NCI-H2107 (cell line): ENCODE measurements around the gene TMEM232.
"Not testable (repeated sequence)": the region's sequence is repeated elsewhere in the genome, so short reads cannot be mapped to it uniquely, and the experiment has no call there.

ENCODE experiments used
- DNase-seq: peaks from one replicate; lab custom pipeline; 2025; lab: John Stamatoyannopoulos, UW

Gene TMEM232

GRCh38 chr5:110707260-110707844, 19.1 kb downstream of the TMEM232 start:
- no peak for DNase-seq

- no peak for DNase-seq
These were observed 21.1 kb downstream of the TMEM232 start for GRCh38 chr5:110705349-110705748.

GRCh38 chr5:110703481-110703880, 23.0 kb downstream of the TMEM232 start:
- no peak for DNase-seq

- DNase-seq: no peak
These were observed 23.8 kb downstream of the TMEM232 start for GRCh38 chr5:110702704-110703103.

- no peak for DNase-seq
These were observed 24.2 kb downstream of the TMEM232 start for GRCh38 chr5:110702300-110702699.

GRCh38 chr5:110692669-110693068, 33.8 kb downstream of the TMEM232 start:
- not testable (repeated sequence) for DNase-seq

GRCh38 chr5:110690587-110690986, 35.9 kb downstream of the TMEM232 start:
- not testable (repeated sequence) for DNase-seq

- no peak for DNase-seq
These were observed 39.0 kb downstream of the TMEM232 start for GRCh38 chr5:110687485-110687884.

GRCh38 chr5:110686270-110686669, 40.2 kb downstream of the TMEM232 start:
- DNase-seq: no peak

- DNase-seq: no peak
These were observed 44.5 kb downstream of the TMEM232 start for GRCh38 chr5:110681953-110682352.

- no peak for DNase-seq
These were observed 45.4 kb downstream of the TMEM232 start for GRCh38 chr5:110681109-110681508.

- not testable (repeated sequence) for DNase-seq
These were observed 49.9 kb downstream of the TMEM232 start for GRCh38 chr5:110676554-110676953.

GRCh38 chr5:110665184-110665726, 61.2 kb downstream of the TMEM232 start:
- DNase-seq: no peak

GRCh38 chr5:110663525-110663924, 62.9 kb downstream of the TMEM232 start:
- DNase-seq: no peak

GRCh38 chr5:110658006-110658405, 68.5 kb downstream of the TMEM232 start:
- DNase-seq: no peak

GRCh38 chr5:110653231-110653970, 73.1 kb downstream of the TMEM232 start:
- no peak for DNase-seq

- DNase-seq: no peak
These were observed 75.0 kb downstream of the TMEM232 start for GRCh38 chr5:110651507-110651906.

GRCh38 chr5:110644357-110644756, 82.1 kb downstream of the TMEM232 start:
- DNase-seq: no peak

- DNase-seq: no peak
These were observed 87.2 kb downstream of the TMEM232 start for GRCh38 chr5:110638970-110639902.

- DNase-seq: no peak
These were observed 92.0 kb downstream of the TMEM232 start for GRCh38 chr5:110634475-110634874.

- DNase-seq: no peak
These were observed 95.2 kb downstream of the TMEM232 start for GRCh38 chr5:110631236-110631635.

GRCh38 chr5:110630350-110630749, 96.1 kb downstream of the TMEM232 start:
- no peak for DNase-seq
